Parathyroid adenoma (tissue), 2 donors: ENCODE results near the gene LILRB4.

ENCODE experiments used
- H2AFZ ChIP-seq: fragments of 300-600 bp; sonication (generic); one replicate; pipeline ENCODE4 v1.7.0; 2017; ENCODE audit warnings: antibody characterized with exemption, mild to moderate bottlenecking
- H3K27ac ChIP-seq: fragments of 300-600 bp; sonication (generic); one replicate; pipeline ENCODE4 v1.7.0; 2017
- H3K27me3 ChIP-seq: fragments of 300-600 bp; sonication (generic); one replicate; pipeline ENCODE4 v1.7.0; 2017; ENCODE audit warnings: low read length; ENCODE audit not compliant: control insufficient read depth, insufficient read depth
- H3K36me3 ChIP-seq: fragments of 300-600 bp; sonication (generic); one replicate; pipeline ENCODE4 v1.7.0; 2017; ENCODE audit warnings: low read length; ENCODE audit not compliant: control insufficient read depth, insufficient read depth
- H3K4me1 ChIP-seq: fragments of 300-600 bp; sonication (generic); one replicate; pipeline ENCODE4 v1.7.0; 2017; ENCODE audit warnings: control low read depth
- H3K4me2 ChIP-seq: fragments of 300-600 bp; sonication (generic); one replicate; pipeline ENCODE4 v1.7.0; 2017; ENCODE audit warnings: low read length
- H3K4me3 ChIP-seq: fragments of 300-600 bp; sonication (generic); one replicate; pipeline ENCODE4 v1.7.0; 2017; ENCODE audit warnings: low read depth, low read length
- H3K79me2 ChIP-seq: fragments of 300-600 bp; sonication (generic); one replicate; pipeline ENCODE4 v1.7.0; 2017; ENCODE audit warnings: control low read depth
- H3K9ac ChIP-seq: fragments of 300-600 bp; sonication (generic); one replicate; pipeline ENCODE4 v1.7.0; 2017; ENCODE audit warnings: mild to moderate bottlenecking
- H3K9me3 ChIP-seq: fragments of 300-600 bp; sonication (generic); one replicate; pipeline ENCODE4 v1.7.0; 2017; ENCODE audit warnings: low read length; ENCODE audit not compliant: control insufficient read depth
- CTCF ChIP-seq: fragments of 300-600 bp; sonication (generic); IDR thresholded peaks from one replicate; pipeline ENCODE4 v1.7.0; 2017; ENCODE audit warnings: antibody characterized with exemption, mild to moderate bottlenecking
- donor health status: primary hyperparathyroidism.

LILRB4 gene

GRCh38 chr19:54644056-54644455, 18.7 kb upstream of the LILRB4 start:
- H3K27ac ChIP-seq, result no peak overlapping the region
- H3K4me3 ChIP-seq, result no peak overlapping the region

GRCh38 chr19:54646331-54646841, 16.4 kb upstream of the LILRB4 start:
- Histone ChIP-seq H3K9me3 (no peaks in the 10 kb centered on the region), H3K9ac (no peak overlapping the region)
- TF ChIP-seq CTCF, result no peak

More at GRCh38 chr19:54644056-54644455, 18.7 kb upstream of the LILRB4 start:
- Histone ChIP-seq H3K79me2 (no peaks in the 10 kb centered on the region), H3K9me3 (no peaks in the 10 kb centered on the region), H3K4me1 (no peaks in the 10 kb centered on the region), H3K9ac (no peak overlapping the region), H3K27me3 (no peaks in the 10 kb centered on the region), H3K4me2 (no peak overlapping the region), H3K36me3 (no peaks in the 10 kb centered on the region), H2AFZ (no peak overlapping the region)
- no peak for TF ChIP-seq CTCF

DNA sequence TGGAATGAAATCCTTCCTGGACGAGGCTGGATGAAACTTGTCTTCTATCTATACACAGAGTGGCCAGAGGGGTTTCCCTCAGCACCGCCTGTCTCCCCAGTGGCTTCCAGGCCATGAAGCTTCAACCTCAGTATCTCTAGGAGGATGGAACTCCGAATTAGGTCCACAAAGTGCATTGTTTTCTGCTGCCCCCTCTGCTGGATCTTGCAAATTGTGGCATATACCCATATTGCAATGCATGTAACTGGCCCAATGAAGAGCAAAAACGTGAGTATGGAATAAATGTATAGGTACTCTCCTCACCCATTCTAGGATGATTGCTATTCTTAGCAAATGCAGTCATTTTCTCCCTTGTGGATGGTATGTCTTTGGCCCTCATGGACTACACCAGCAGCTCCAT, 14.7 kb upstream of the LILRB4 start:
- H3K9ac ChIP-seq, result no peak overlapping the region
- H3K9me3 ChIP-seq, result no peaks in the 10 kb centered on the region
- no peak overlapping the region for H3K27ac ChIP-seq
- no peaks in the 10 kb centered on the region for H3K36me3 ChIP-seq
- no peaks in the 10 kb centered on the region for H3K27me3 ChIP-seq
- H3K4me3 ChIP-seq, result no peak overlapping the region
- no peaks in the 10 kb centered on the region for H3K4me1 ChIP-seq
- no peaks in the 10 kb centered on the region for H3K79me2 ChIP-seq
- H3K4me2 ChIP-seq, result no peak overlapping the region
- no peak for TF ChIP-seq CTCF
- no peak overlapping the region for H2AFZ ChIP-seq

More at GRCh38 chr19:54646331-54646841, 16.4 kb upstream of the LILRB4 start:
- no peak overlapping the region for H2AFZ ChIP-seq
- no peak overlapping the region for H3K4me2 ChIP-seq
- no peaks in the 10 kb centered on the region for H3K36me3 ChIP-seq
- no peaks in the 10 kb centered on the region for H3K79me2 ChIP-seq
- H3K4me1 ChIP-seq, result no peaks in the 10 kb centered on the region
- H3K27ac ChIP-seq, result no peak overlapping the region
- no peaks in the 10 kb centered on the region for H3K27me3 ChIP-seq
- H3K4me3 ChIP-seq, result no peak overlapping the region

- no peaks in the 10 kb centered on the region for H3K9me3 ChIP-seq
- H2AFZ ChIP-seq, result no peak overlapping the region
- no peaks in the 10 kb centered on the region for H3K79me2 ChIP-seq
Measured at GRCh38 chr19:54650108-54650655, 12.6 kb upstream of the LILRB4 start.

More at GRCh38 chr19:54650108-54650655, 12.6 kb upstream of the LILRB4 start:
- Histone ChIP-seq H3K9ac (no peak overlapping the region), H3K27ac (no peak overlapping the region), H3K4me3 (no peak overlapping the region), H3K4me2 (no peak overlapping the region), H3K4me1 (no peaks in the 10 kb centered on the region), H3K36me3 (no peaks in the 10 kb centered on the region), H3K27me3 (no peaks in the 10 kb centered on the region)
- TF ChIP-seq CTCF, result no peak
